Ishikawa (cell line): ENCODE results near the gene SKP1.

Experiments used
- CEBPB ChIP-seq: IDR thresholded peaks from 2 replicates; pipeline ENCODE4 v1.6.1; 2012
- CREB1 ChIP-seq: IDR thresholded peaks from 2 replicates; pipeline ENCODE4 v1.6.1; 2012; ENCODE audit warnings: low read depth
- EGR1 ChIP-seq: IDR thresholded peaks from 2 replicates; pipeline ENCODE4 v1.6.1; 2012
- EP300 ChIP-seq: IDR thresholded peaks from 2 replicates; pipeline ENCODE4 v1.6.1; 2012; ENCODE audit warnings: borderline replicate concordance
- FOXM1 ChIP-seq: IDR thresholded peaks from 2 replicates; pipeline ENCODE4 v1.6.1; 2012; ENCODE audit warnings: low read depth, borderline replicate concordance
- MAX ChIP-seq: IDR thresholded peaks from 2 replicates; pipeline ENCODE4 v1.6.1; 2012
- NFIC ChIP-seq: IDR thresholded peaks from 2 replicates; pipeline ENCODE4 v1.6.1; 2012
- RAD21 ChIP-seq: IDR thresholded peaks from 2 replicates; pipeline ENCODE4 v1.6.1; 2012; ENCODE audit warnings: low read depth
- REST ChIP-seq: IDR thresholded peaks from 2 replicates; pipeline ENCODE4 v1.6.1; 2012; ENCODE audit warnings: low read depth, mild to moderate bottlenecking
- TAF1 ChIP-seq: IDR thresholded peaks from 2 replicates; pipeline ENCODE4 v1.6.1; 2012; ENCODE audit warnings: low read depth, mild to moderate bottlenecking
- TCF12 ChIP-seq: IDR thresholded peaks from 2 replicates; pipeline ENCODE4 v1.6.1; 2012; ENCODE audit warnings: low read depth
- TEAD4 ChIP-seq: IDR thresholded peaks from 2 replicates; pipeline ENCODE4 v1.6.1; 2012
- USF1 ChIP-seq: IDR thresholded peaks from 2 replicates; pipeline ENCODE4 v1.6.1; 2012
- YY1 ChIP-seq: IDR thresholded peaks from 2 replicates; pipeline ENCODE4 v1.6.1; 2012; ENCODE audit warnings: low read depth
- ZBTB7A ChIP-seq: IDR thresholded peaks from 2 replicates; pipeline ENCODE4 v1.6.1; 2012; ENCODE audit warnings: low read depth

SKP1 gene

DNA sequence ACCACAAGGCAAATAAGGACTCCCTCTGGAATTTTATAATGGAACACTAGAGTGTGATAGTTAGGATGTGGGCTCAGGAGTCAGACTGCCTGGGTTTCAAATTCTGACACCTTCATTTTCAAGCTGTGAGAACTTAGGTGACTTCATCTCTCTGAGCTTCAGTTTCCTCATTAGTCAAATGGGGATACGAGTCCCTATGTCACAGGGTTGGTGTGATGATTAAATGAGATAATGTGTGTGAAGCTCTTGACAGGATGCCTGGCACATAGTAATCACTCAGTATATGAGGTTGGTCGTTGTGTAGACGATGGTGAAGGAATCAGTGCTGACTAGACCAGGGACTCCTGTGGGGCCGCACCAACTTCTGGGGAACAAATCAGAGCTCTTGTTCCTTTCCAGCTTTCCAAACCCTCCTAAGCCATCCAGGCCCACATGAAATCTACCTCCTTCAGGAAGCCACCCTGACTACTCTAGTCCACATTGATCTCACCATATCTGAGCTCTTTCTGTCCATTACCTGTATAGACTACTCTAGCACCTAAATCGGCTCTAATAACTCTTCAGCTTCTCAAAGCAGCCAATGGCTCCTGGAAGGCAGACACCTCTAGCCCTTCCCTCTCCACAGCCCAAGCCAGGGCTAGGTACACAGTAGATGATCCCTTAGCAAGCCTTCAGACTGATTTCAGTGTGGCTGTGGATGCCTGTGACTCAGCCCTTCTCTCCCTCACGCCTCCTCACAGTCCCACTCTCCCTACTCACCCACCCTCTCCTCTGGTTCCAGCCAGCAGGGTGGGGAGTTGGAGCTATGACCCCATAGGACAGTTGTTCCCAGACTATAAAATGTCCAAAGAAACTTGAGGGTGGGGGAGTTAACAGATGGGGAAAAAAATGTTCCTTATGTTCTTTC, 64.8 kb downstream of the SKP1 start:
- no peak for TF ChIP-seq CEBPB
- TF ChIP-seq EP300: no peak
- TF ChIP-seq EGR1: no peak
- TF ChIP-seq RAD21: no peak
- TF ChIP-seq CREB1: no peak
- no peak for TF ChIP-seq USF1
- TF ChIP-seq TCF12: no peak

DNA sequence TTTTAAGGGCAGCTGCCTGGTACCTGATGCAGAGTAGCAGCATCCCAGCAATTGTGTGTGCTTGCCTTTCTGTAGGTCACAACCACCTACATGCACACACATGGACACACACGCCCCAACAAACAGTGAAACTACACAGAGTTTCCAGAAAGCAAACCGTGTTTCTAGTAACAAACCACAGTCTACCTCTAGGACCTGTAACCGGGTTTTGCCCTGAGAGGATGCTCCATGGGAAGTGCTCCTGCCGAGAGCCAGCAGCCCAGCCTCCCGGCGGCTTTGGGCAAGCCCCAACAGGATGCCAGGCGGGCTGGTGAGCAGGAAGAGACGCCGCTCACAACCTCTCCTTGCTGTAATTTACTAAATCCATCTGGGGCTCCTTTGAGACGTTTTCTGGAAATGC, 66.4 kb downstream of the SKP1 start:
- TF ChIP-seq EGR1 (no peak), USF1 (no peak), EP300 (no peak), TAF1 (no peak), TCF12 (no peak), YY1 (no peak), ZBTB7A (no peak), RAD21 (no peak), MAX (no peak)

- TF ChIP-seq REST (no peak), USF1 (no peak), TCF12 (no peak), EP300 (no peak), TAF1 (no peak), NFIC (no peak), MAX (no peak), TEAD4 (no peak), EGR1 (no peak), FOXM1 (no peak), ZBTB7A (no peak), YY1 (no peak), RAD21 (no peak), CREB1 (no peak), CEBPB (no peak)
Observed at GRCh38 chr5:134107779-134108178, 69.0 kb downstream of the SKP1 start.

DNA sequence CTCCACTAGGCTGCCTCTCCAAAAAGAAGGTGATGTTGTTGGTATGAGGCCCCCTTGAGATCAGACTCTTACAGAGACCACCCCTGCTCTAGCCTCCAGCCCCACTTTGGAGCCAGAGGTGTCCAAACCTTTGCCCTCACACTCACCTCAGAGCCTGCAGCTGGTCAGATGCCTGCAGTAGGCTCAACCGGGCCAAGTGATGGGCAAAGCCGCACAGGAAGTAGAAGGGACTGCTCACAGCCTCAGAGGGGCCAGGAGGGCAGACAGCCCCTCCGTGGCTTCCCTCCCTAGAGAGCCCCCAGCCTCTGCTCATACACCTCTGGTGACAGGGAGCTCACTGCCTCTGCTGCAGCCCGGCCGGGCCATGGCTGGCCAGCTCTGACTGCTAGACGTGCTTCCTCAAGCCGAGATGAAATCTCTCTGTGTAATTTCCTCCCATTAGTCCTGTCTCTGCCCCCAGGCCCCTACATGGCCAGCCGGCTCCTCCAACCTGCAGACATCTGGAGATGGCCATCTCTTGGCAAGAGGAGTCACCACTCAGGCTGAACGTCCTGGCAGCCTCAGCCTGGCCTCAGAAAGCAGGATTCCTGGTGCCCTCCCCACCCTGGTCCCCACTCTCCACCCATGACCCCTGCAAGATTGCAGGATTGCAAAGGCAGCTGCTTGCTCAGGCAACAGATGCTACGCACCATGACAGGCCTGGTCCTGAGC, 69.6 kb downstream of the SKP1 start:
- no peak for TF ChIP-seq USF1
- no peak for TF ChIP-seq NFIC

GRCh38 chr5:134103998-134104654, 72.6 kb downstream of the SKP1 start:
- TF ChIP-seq EP300: no peak
- TF ChIP-seq ZBTB7A: no peak
- no peak for TF ChIP-seq MAX
- TF ChIP-seq TCF12: no peak
- TF ChIP-seq REST: no peak
- TF ChIP-seq TEAD4: no peak
- TF ChIP-seq NFIC: no peak
- no peak for TF ChIP-seq CEBPB
- no peak for TF ChIP-seq EGR1
- no peak for TF ChIP-seq RAD21
- no peak for TF ChIP-seq YY1
- TF ChIP-seq CREB1: no peak
- TF ChIP-seq TAF1: no peak
- TF ChIP-seq FOXM1: no peak
- no peak for TF ChIP-seq USF1
